Stimulated activated CD8-positive, alpha-beta memory T cell treated with anti-CD3 and anti-CD28 coated beads, Interleukin-4, amount 100 ng/mL, for 48 hours (primary cell): ENCODE data around the gene ERRFI1.
"Not testable (repeated sequence)": the region's sequence is repeated elsewhere in the genome, so short reads cannot be mapped to it uniquely, and the experiment has no call there.

Experiments used
- DNase-seq: peaks from one replicate; pipeline ENCODE4 v3.0.0-alpha.2; 2020

ERRFI1 gene

DNA sequence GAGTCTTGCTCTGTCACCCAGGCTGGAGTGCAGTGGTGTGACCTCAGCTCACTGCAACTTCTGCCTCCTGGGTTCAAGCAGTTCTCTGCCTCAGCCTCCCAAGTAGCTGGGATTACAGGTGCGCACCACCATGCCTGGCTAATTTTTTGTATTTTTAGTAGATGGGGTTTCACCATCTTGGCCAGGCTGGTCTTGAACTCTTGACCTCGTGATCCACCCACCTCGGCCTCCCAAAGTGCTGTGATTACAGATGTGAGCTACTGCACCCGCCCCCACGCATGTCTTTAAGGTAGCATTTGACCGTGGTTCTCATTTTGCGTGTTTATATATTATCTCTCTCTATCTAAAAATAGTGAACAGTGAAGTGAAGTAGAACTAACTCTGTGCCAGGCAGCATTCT, 62.3 kb downstream of the ERRFI1 start:
- not testable (repeated sequence) for DNase-seq

DNA sequence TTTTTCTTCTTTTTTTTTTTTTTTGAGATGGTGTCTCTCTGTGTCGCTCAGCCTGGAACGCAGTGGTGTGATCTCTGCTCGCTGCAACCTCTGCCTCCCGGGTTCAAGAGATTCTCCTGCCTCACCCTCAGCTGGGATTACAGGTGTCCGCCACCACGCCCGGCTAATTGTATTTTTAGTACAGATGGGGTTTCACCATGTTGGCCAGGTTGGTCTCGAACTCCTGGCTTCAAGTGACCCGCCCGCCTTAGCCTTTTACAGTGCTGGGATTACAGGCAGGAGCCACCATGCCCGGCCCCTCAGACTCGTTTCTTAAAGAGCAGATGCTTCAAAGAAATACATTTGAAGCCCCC, 62.8 kb downstream of the ERRFI1 start:
- not testable (repeated sequence) for DNase-seq

DNA sequence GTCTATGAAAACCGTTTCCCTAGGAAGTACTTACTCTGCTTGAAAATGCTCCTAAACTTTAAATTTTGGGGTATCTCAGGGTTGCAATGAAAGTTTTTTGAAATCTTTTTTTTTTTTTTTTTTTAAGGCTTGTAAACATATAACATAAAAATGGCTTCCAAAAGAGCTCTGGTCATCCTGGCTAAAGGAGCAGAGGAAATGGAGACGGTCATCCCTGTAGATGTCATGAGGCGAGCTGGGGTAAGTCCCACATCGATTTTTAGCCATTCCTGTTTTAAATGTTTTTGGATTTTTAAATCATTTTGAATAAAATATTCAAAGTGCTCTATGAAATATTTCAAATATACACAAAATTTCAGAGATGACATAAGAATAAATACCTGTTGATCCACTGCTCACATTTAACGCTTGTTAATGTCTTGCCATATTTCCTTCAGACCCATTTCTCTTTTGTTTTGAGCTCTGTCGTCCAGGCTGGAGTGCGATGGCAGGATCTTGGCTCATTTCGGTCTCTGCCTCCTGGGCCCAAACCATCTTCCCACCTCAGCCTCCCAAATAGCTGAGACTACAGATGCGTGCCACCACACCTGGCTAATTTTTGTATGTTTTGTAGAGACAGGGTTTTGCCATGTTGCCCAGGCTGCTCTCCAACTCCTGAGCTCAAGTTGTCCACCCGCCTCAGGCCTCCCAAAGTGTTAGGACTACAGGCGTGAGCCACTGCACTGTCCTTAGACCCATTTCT, 63.3 kb downstream of the ERRFI1 start:
- no peak for DNase-seq

DNA sequence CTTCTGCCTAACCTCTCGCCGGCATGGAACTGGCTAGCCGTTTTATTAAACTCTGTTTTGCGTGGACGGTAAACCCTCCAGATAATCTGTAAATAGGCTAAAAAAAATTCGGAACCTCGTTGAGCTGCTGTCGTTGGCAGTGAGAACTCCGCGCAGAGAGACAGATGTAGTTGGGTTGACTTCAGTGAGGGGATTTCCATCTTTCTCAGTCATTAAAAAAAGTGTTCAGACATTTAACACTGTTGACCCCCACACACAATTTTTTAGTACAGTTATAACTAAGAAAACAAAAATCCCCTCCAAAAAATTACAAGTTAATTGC, 64.1 kb downstream of the ERRFI1 start:
- DNase-seq = no peak
